ENCODE data around the gene PMPCA. TPM values are rescaled to one million over a fixed set of nuclear protein-coding genes. Genes with fewer than 3 reads are reported as not detected.

PMPCA gene
- total RNA-seq, 1 experiment from 2014 or later, result 94.5 TPM

- peaks cover 12% of the 10 kb centered on the region for H3K79me1 ChIP-seq (ENCODE audit: insufficient read depth, low read depth, low read length, poor library complexity, severe bottlenecking)
- no peaks in the 10 kb centered on the region for H3K4me1 ChIP-seq (ENCODE audit: insufficient read depth, low read length)
- H2AK5ac ChIP-seq (ENCODE audit: insufficient read length, low read length), result no peak overlapping the region
- peaks cover 43 to 88% (median 83%) of the 10 kb centered on the region in 3 experiments; a peak in 6 of 7 replicates for H3K36me3 Mint-ChIP-seq (ENCODE audit: insufficient read depth in 1 of 3, low read depth in 3 of 3)
- TF ChIP-seq CTCF (conservative IDR thresholded peaks at IDR 0.05), result no peak
- H3K27me3 Mint-ChIP-seq (ENCODE audit: low read depth), result no peaks in the 10 kb centered on the region
- no peak overlapping the region for H3K14ac ChIP-seq (ENCODE audit: insufficient read depth, low read length)
- no peak overlapping the region for H2BK20ac ChIP-seq (ENCODE audit: low read depth, low read length, poor library complexity, severe bottlenecking)
- H3K27ac Mint-ChIP-seq, result no peak overlapping the region
- no peaks in the 10 kb centered on the region for H3K23me2 ChIP-seq (ENCODE audit: insufficient read length, low read depth, low read length, poor library complexity, severe bottlenecking)
- H3K9me3 ChIP-seq (ENCODE audit: control insufficient read depth, low read depth, low read length), result no peaks in the 10 kb centered on the region
- H2BK12ac ChIP-seq (ENCODE audit: insufficient read length, low read depth, low read length), result no peak overlapping the region
- H2BK15ac ChIP-seq (ENCODE audit: low read depth, low read length), result no peak overlapping the region
- peaks cover 14% of the 10 kb centered on the region; the same call in 1 of the 2 replicates for H3K79me2 ChIP-seq (ENCODE audit: insufficient read depth, low read length)
- no peak overlapping the region for H3K27ac ChIP-seq (ENCODE audit: insufficient read length, low read depth, low read length)
- no peak overlapping the region for H3K4ac ChIP-seq (ENCODE audit: low read depth, low read length)
- H3K4me2 ChIP-seq (ENCODE audit: insufficient read depth, insufficient read length, low read length), result no peak overlapping the region
- no peak overlapping the region for H2AFZ ChIP-seq (ENCODE audit: low read length)
- H3K56ac ChIP-seq (ENCODE audit: insufficient read length, low read depth, low read length), result no peak overlapping the region
- H4K8ac ChIP-seq (replicated peaks; ENCODE audit: insufficient read length, low read depth, low read length), result no peak overlapping the region
- no peak overlapping the region for H2BK5ac ChIP-seq (ENCODE audit: insufficient read length, low read length)
- no peak overlapping the region for H4K5ac ChIP-seq (ENCODE audit: insufficient read length, low read depth, low read length)
- no peak overlapping the region for H2BK120ac ChIP-seq (ENCODE audit: low read depth, low read length, poor library complexity, severe bottlenecking)
- no peak overlapping the region for H3K4me3 Mint-ChIP-seq
- no peak for DNase-seq
- H3K27me3 ChIP-seq (ENCODE audit: insufficient read depth, low read length), result no peaks in the 10 kb centered on the region
- H3K23ac ChIP-seq (ENCODE audit: insufficient read length, low read depth, low read length), result no peak overlapping the region
- no peak overlapping the region for H3T11ph ChIP-seq (ENCODE audit: low read length)
- no peak overlapping the region for H4K91ac ChIP-seq (ENCODE audit: insufficient read length, low read depth, low read length)
- no peak overlapping the region for H3K18ac ChIP-seq (ENCODE audit: insufficient read length, low read depth, low read length)
- WGBS (ENCODE audit: extremely low coverage, insufficient read length, low lambda C conversion rate), result no CpG with 5 or more reads among the region's 15 CpGs
- no peaks in the 10 kb centered on the region for H4K20me1 ChIP-seq (ENCODE audit: control insufficient read depth, insufficient read depth, insufficient read length)
- H3K4me1 Mint-ChIP-seq, result no peaks in the 10 kb centered on the region
- H3K9ac ChIP-seq (ENCODE audit: extremely low read depth, insufficient read length, low read length), result no peak overlapping the region
- no peaks in the 10 kb centered on the region for H3K9me3 Mint-ChIP-seq
These were observed 57.3 kb downstream of the PMPCA start for GRCh38 chr9:136467766-136468165.
